ENCODE data around the gene RAB11A. TPM values are rescaled to one million over a fixed set of nuclear protein-coding genes. Genes with fewer than 3 reads are reported as not detected.
A peak's percentile ranks its signal among the peaks of the same experiment; 100 is the strongest.

Gene RAB11A
- total RNA-seq, 1 donor from 2014 or later, result 153 TPM

DNA sequence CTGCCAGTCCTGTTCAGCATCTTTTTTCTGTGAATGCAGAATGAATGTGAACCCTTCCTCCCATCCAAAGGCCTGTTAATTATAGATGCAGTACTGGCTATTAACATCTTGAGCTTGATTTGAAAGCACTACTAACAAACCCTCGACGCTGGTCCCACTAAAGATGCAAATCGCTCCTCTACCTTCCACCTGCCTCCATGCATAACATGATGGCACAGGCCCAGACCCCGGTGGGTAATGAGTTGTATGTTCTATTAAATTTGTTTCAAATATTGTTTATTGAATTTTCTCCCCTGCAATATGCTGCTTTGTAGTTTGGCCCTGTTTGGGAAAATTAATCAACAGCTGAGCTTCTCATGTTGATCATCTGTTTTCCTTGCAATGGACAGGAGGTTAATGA lies 69.3 kb downstream of the RAB11A start:
- H3K36me3 Mint-ChIP-seq (ENCODE audit: low read depth), result no peaks in the 10 kb centered on the region
- DNase-seq (ENCODE audit: low spot score), result no peak
- H3K4me1 Mint-ChIP-seq (ENCODE audit: low read depth), result peaks cover 22% of the 10 kb centered on the region
- TF ChIP-seq CTCF (IDR thresholded peaks at IDR 0.05), result no peak
- H3K4me3 Mint-ChIP-seq (ENCODE audit: unreplicated experiment), result no peak overlapping the region
- no peaks in the 10 kb centered on the region for H3K27me3 Mint-ChIP-seq (ENCODE audit: low read depth)
- H3K27ac Mint-ChIP-seq (ENCODE audit: unreplicated experiment), result no peak overlapping the region
- H3K9me3 Mint-ChIP-seq (ENCODE audit: low read depth), result no peaks in the 10 kb centered on the region

- no peaks in the 10 kb centered on the region for H3K36me3 Mint-ChIP-seq (ENCODE audit: low read depth)
Observed at GRCh38 chr15:65939901-65940617, 70.8 kb downstream of the RAB11A start.

GRCh38 chr15:65940618-65940909 lies 71.3 kb downstream of the RAB11A start:
- H3K9me3 Mint-ChIP-seq (ENCODE audit: low read depth), result no peaks in the 10 kb centered on the region
- no peak overlapping the region for H3K4me3 Mint-ChIP-seq (ENCODE audit: unreplicated experiment)
- no peaks in the 10 kb centered on the region for H3K36me3 Mint-ChIP-seq (ENCODE audit: low read depth)
- no peak for DNase-seq (ENCODE audit: low spot score)
- TF ChIP-seq CTCF (IDR thresholded peaks at IDR 0.05), result no peak
- H3K27me3 Mint-ChIP-seq (ENCODE audit: low read depth), result peaks cover 6% of the 10 kb centered on the region
- H3K27ac Mint-ChIP-seq (ENCODE audit: unreplicated experiment), result peak overlapping the region; percentile 63
- peaks cover 22% of the 10 kb centered on the region for H3K4me1 Mint-ChIP-seq (ENCODE audit: low read depth)

More at GRCh38 chr15:65939901-65940617, 70.8 kb downstream of the RAB11A start:
- TF ChIP-seq CTCF (IDR thresholded peaks at IDR 0.05), result no peak
- Mint-ChIP-seq H3K9me3 (ENCODE audit: low read depth) (no peaks in the 10 kb centered on the region), H3K4me3 (ENCODE audit: unreplicated experiment) (no peak overlapping the region), H3K27ac (ENCODE audit: unreplicated experiment) (peak overlapping the region; percentile 65), H3K4me1 (ENCODE audit: low read depth) (peaks cover 22% of the 10 kb centered on the region), H3K27me3 (ENCODE audit: low read depth) (peaks cover 6% of the 10 kb centered on the region)
- no peak for DNase-seq (ENCODE audit: low spot score)

Other genes with a start within 250 kb of the RAB11A start
- 8.7 to 11.1 TPM (median 10.7 TPM) in 3 replicates for gene SLC24A1, start 247.6 kb upstream of the RAB11A start, total RNA-seq
- gene DENND4A, start 77.2 kb upstream of the RAB11A start, total RNA-seq, result 9.7 to 14.5 TPM (median 10.7 TPM) in 3 replicates

Data from chondrocyte (in vitro differentiated cells).